ENCODE results near the gene ZNF436.
A peak's percentile ranks its signal among the peaks of the same experiment; 100 is the strongest.

ZNF436 gene

DNA sequence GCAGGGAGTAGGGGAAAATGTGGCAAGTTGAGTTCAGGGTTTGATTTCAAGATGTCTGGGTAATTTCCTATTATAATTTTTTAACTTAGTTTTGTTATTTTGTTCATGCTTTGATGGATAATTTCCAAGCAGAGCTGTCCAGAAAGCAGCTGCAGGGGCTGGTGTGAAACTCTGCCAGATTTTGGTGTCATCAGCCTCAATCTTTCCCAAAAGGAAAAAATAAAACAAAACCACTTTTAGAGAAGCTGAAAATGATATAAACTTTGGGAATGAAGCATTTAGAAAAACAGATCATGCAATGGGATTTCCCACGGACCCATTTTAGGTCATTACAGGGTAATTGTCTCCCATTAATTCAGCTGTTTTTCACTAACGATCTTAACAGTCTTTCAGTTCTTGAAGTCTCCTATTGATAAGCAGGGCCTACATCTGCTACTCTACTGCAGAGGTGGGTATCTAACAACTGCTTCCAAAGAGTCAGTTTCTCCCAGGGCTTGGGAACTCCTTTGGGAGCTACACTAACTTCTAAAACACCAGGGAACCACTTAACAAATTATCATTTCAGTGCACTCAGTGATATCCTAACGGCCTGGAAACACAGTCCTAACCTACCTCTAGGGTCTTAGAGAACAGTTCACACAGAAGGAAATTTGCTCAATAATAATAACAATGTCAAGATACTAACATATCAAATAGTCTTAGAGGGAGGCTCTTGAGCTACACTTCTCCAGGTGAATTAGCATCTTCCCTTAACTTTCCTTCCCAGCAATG lies 12.3 kb downstream of the ZNF436 start:
- H3K9me3 ChIP-seq (ENCODE audit: control insufficient read depth, insufficient read depth, low read length), result peaks cover 29% of the 10 kb centered on the region
- peaks cover 96% of the 10 kb centered on the region for H3K27me3 ChIP-seq (ENCODE audit: control insufficient read depth, insufficient read depth, low read length)

DNA sequence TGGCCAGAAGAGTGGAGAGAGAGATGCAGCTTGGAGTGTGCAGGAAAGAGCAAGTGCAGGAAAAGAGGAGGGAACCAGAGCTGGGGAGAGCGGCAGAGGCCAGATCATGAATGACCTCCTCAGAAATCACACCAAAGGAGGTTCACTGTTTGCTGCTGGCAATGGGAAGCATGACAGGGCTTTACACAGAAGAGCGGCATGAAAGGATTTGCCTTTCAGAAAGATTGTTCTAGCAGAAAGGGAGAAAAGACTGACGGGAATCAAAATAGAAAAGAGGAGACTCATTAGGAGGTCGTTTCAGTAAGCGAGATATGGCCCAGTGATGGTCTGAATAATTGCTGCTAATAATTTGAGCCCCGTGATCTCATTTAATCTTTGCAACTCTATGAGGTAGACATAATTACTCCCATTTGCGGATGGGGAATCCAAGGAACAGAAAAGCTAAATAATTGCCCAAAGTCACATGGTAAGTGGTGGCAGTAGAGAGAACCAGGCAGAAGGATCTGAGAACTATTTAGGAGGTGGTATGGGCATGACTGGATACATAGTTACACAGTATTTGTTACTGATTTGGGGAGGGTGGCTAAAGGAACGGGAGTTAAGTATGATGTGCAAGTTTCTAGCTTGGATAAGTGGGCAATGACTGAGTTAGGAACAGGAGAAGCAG lies 13.0 kb downstream of the ZNF436 start:
- H3K27me3 ChIP-seq (ENCODE audit: control insufficient read depth, insufficient read depth, low read length), result peaks cover 96% of the 10 kb centered on the region
- H3K36me3 ChIP-seq (ENCODE audit: control insufficient read depth, insufficient read depth, low read length), result peaks cover under 1% of the 10 kb centered on the region
- H3K9ac ChIP-seq (ENCODE audit: low read depth, low read length), result no peak overlapping the region
- no peak overlapping the region for H3K4me3 ChIP-seq (ENCODE audit: low read depth, low read length)
- H3K4me1 ChIP-seq (ENCODE audit: control insufficient read depth, insufficient read depth, low read length), result no peaks in the 10 kb centered on the region
- peaks cover 22% of the 10 kb centered on the region for H3K9me3 ChIP-seq (ENCODE audit: control insufficient read depth, insufficient read depth, low read length)

More for the DNA sequence above, 12.3 kb downstream of the ZNF436 start:
- H3K36me3 ChIP-seq (ENCODE audit: control insufficient read depth, insufficient read depth, low read length), result peaks cover 6% of the 10 kb centered on the region
- H3K9ac ChIP-seq (ENCODE audit: low read depth, low read length), result no peak overlapping the region
- H3K4me1 ChIP-seq (ENCODE audit: control insufficient read depth, insufficient read depth, low read length), result no peaks in the 10 kb centered on the region
- H3K4me3 ChIP-seq (ENCODE audit: low read depth, low read length), result no peak overlapping the region

DNA sequence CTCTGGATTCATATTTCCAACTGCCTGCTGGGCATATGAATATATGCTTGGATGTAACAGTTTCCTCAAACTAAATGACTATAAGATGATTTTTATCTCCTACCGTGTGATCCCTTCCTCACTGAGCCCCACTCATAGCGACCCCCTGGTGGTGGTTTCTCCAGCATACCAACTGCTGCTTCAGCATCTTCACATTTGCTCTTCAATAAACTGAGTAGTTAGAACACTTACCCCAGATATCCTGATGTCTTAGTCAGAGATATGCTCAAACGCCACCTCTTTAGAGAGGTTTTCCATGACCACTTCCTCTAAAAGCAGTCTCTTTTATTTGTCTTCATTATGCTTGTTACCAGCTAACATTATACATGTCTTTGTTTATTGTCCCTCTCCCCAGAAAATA lies 15.4 kb downstream of the ZNF436 start:
- Histone ChIP-seq H3K27me3 (ENCODE audit: control insufficient read depth, insufficient read depth, low read length) (peaks cover 96% of the 10 kb centered on the region), H3K36me3 (ENCODE audit: control insufficient read depth, insufficient read depth, low read length) (no peaks in the 10 kb centered on the region), H3K4me3 (ENCODE audit: low read depth, low read length) (no peak overlapping the region)

DNA sequence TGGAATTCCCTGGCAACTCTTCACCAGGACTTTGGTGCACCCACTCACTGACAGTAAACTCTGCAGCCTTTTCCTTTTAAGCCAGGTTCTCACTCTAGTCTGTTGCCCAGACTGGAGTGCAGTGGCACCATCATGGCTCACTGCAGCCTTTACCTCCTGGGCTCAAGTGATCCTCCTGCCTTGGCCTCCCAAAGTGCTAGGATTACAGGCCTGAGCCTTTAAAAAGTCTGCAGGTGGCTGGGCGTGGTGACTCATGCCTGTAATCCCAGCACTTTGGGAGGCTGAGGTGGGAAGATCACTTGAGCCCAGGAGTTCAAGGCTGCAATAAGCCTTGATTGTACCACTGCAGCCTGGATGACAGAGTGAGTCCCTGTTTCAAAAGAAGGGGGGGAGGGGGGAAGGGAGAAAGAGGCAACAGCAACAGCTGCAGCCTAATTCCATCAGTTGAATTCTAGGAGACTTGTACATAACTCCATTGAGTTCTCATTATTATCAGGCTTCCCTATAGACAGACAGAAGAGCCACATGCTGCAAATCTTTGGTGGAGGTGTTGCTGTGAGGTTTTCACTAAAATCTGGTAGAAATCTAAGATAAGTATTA lies 17.4 kb downstream of the ZNF436 start:
- Histone ChIP-seq H3K4me3 (ENCODE audit: low read depth, low read length) (no peak overlapping the region), H3K9me3 (ENCODE audit: control insufficient read depth, insufficient read depth, low read length) (no peaks in the 10 kb centered on the region), H3K9ac (ENCODE audit: low read depth, low read length) (no peak overlapping the region), H3K36me3 (ENCODE audit: control insufficient read depth, insufficient read depth, low read length) (no peaks in the 10 kb centered on the region), H3K27me3 (ENCODE audit: control insufficient read depth, insufficient read depth, low read length) (peaks cover 97% of the 10 kb centered on the region), H3K4me1 (ENCODE audit: control insufficient read depth, insufficient read depth, low read length) (no peaks in the 10 kb centered on the region)

More for the DNA sequence above, 15.4 kb downstream of the ZNF436 start:
- no peaks in the 10 kb centered on the region for H3K9me3 ChIP-seq (ENCODE audit: control insufficient read depth, insufficient read depth, low read length)
- no peak overlapping the region for H3K9ac ChIP-seq (ENCODE audit: low read depth, low read length)
- no peaks in the 10 kb centered on the region for H3K4me1 ChIP-seq (ENCODE audit: control insufficient read depth, insufficient read depth, low read length)

DNA sequence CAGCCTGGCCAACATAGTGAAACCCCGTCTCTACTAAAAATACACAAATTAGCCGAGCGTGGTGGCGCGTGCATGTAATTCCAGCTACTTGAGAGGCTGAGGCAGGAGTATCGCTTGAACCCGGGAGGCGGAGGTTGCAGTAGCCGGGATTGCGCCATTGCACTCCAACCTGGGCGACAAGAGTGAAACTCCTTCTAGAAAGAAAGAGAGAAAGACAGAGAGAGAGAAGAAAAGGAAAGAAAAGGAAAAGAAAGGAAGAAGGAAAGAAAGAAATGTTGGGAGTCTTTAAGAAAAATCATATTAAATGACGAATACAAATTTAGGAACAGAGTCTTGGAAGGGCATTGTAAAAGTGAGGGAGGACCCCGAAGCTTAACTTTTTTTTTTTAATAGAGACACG lies 23.7 kb downstream of the ZNF436 start:
- Histone ChIP-seq H3K27me3 (ENCODE audit: control insufficient read depth, insufficient read depth, low read length) (peaks cover 51% of the 10 kb centered on the region), H3K36me3 (ENCODE audit: control insufficient read depth, insufficient read depth, low read length) (no peaks in the 10 kb centered on the region), H3K4me3 (ENCODE audit: low read depth, low read length) (no peak overlapping the region), H3K9me3 (ENCODE audit: control insufficient read depth, insufficient read depth, low read length) (no peaks in the 10 kb centered on the region), H3K4me1 (ENCODE audit: control insufficient read depth, insufficient read depth, low read length) (peaks cover 7% of the 10 kb centered on the region), H3K9ac (ENCODE audit: low read depth, low read length) (no peak overlapping the region)

DNA sequence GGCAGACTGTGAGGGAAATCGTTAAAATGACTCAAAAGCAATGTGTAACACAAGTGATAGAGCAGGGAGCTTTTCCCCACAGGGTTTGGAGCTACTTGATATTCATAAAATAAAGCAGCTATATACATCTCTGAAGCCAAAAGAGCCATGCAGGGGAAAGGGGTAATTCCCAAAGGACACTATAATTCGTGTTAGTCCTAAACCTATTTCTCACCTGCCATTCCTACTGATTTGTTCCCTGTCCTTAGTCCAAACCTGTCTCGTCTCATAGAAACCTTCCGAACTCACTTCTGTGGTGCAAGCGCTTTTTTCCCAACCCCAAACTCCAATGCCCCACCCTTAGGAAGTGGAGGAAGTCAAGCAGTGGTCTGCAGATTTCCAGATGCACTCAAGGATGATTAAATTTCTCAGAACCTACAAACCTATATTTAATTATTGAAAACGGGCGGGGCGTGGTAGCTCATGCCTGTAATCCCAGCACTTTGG lies 24.6 kb downstream of the ZNF436 start:
- Histone ChIP-seq H3K36me3 (ENCODE audit: control insufficient read depth, insufficient read depth, low read length) (no peaks in the 10 kb centered on the region), H3K9me3 (ENCODE audit: control insufficient read depth, insufficient read depth, low read length) (no peaks in the 10 kb centered on the region), H3K4me1 (ENCODE audit: control insufficient read depth, insufficient read depth, low read length) (peaks cover 7% of the 10 kb centered on the region), H3K27me3 (ENCODE audit: control insufficient read depth, insufficient read depth, low read length) (peaks cover 42% of the 10 kb centered on the region), H3K9ac (ENCODE audit: low read depth, low read length) (peak overlapping the region; percentile 63), H3K4me3 (ENCODE audit: low read depth, low read length) (peak overlapping the region; percentile 72)

DNA sequence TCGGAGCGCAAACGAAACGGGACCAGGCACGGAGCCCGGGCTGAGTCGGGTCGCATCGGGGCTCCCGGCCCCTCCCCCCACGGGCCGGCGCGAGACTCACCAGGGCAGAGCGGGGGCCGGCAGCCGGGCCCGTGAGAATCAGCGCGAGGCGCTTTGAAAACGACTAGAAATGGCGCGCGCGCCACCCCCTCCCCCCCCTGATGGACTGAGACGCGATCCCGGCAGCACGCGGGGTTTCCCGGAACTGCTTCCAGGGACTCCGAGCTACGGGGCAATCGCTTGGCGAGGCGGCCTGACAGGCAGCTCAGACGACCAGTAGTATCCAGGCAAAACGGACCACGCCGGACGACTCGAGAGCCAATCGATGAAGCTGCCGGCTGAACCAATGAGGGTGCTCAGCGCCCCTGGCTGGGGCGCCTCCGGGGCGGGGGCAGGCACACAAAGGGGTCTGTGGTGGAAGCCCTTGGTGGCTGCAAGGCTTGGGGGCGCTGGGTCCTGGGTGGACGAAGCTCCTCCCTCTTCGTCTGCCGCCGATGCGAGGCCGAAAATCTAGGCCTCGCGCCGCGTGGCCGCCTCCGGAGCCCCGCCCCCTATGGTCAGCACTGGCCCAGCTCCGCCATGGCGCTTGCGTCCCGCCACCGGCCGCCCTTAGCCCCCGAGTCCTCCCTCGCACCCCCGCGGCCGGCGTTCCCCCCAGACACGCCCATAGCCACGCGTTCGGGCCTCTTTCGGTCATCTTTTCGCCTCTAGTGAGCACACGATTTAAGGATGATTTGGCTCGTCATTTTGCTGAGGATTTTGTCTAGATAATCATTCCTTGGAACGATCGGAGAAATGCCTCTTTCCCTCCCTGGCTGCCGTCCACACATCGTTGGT lies 25.3 kb downstream of the ZNF436 start, which contains the start of gene HNRNPR:
Gene HNRNPR, minus strand, starts transcription at position 174 of the 876 bp plus-strand sequence. CDS start 3,276 bp downstream, outside the sequence.
- peak within 1 kb of the TSS; percentile 63 for H3K9ac ChIP-seq (ENCODE audit: low read depth, low read length)
- H3K9me3 ChIP-seq (ENCODE audit: control insufficient read depth, insufficient read depth, low read length), result no peaks in the 10 kb centered on the region
- H3K4me1 ChIP-seq (ENCODE audit: control insufficient read depth, insufficient read depth, low read length), result peaks cover 7% of the 10 kb centered on the region
- H3K4me3 ChIP-seq (ENCODE audit: low read depth, low read length), result peak within 1 kb of the TSS; percentile 82
- peaks cover 35% of the 10 kb centered on the region for H3K27me3 ChIP-seq (ENCODE audit: control insufficient read depth, insufficient read depth, low read length)
- no peaks in the 10 kb centered on the region for H3K36me3 ChIP-seq (ENCODE audit: control insufficient read depth, insufficient read depth, low read length)

DNA sequence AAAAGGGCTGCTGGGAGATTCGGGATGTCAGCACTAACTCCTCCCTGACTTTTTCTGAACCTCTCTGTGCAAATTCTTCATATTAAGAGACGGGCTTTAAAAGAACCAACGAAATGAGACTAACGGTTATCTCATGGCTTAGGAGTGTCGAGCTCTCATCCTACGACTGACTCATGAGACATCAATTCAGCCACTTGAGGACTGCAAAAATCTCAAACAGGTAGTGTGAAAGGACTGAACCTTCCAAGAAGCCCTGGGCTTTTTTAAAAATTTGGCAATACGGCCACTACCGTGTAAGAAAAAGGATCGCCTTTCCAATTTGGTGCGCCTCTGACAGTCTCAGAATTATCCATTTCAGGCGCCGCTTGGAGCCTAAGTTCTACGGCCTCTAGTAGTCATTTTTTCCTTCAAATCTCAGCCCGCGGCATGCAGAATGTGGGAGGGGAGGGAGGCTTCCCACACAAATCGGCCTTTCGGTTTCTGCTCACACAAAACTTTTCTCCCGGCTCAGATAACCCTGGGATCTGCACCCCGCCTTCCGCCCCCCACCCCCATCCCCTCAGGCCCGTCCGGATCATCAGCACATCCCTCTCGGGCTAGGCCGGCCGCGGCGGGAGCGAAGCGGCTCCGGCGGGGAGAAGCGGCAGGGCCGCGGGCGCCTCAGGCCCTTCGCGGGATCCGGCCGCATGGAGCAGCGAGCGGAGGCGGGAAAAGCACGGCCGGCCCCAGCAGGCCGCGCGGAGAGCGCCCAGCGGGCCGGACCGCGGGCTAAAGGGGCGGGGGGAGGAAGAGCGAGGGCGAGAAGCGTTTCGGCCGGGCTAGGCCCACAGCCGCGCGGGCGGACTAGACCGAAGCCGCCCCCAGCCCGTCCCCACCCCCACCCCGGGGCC lies 26.2 kb downstream of the ZNF436 start:
- H3K27me3 ChIP-seq (ENCODE audit: control insufficient read depth, insufficient read depth, low read length), result peaks cover 27% of the 10 kb centered on the region
- no peaks in the 10 kb centered on the region for H3K9me3 ChIP-seq (ENCODE audit: control insufficient read depth, insufficient read depth, low read length)
- H3K36me3 ChIP-seq (ENCODE audit: control insufficient read depth, insufficient read depth, low read length), result no peaks in the 10 kb centered on the region
- H3K9ac ChIP-seq (ENCODE audit: low read depth, low read length), result peak overlapping the region; percentile 57
- peak overlapping the region; percentile 82 for H3K4me3 ChIP-seq (ENCODE audit: low read depth, low read length)
- H3K4me1 ChIP-seq (ENCODE audit: control insufficient read depth, insufficient read depth, low read length), result peaks cover 7% of the 10 kb centered on the region

DNA sequence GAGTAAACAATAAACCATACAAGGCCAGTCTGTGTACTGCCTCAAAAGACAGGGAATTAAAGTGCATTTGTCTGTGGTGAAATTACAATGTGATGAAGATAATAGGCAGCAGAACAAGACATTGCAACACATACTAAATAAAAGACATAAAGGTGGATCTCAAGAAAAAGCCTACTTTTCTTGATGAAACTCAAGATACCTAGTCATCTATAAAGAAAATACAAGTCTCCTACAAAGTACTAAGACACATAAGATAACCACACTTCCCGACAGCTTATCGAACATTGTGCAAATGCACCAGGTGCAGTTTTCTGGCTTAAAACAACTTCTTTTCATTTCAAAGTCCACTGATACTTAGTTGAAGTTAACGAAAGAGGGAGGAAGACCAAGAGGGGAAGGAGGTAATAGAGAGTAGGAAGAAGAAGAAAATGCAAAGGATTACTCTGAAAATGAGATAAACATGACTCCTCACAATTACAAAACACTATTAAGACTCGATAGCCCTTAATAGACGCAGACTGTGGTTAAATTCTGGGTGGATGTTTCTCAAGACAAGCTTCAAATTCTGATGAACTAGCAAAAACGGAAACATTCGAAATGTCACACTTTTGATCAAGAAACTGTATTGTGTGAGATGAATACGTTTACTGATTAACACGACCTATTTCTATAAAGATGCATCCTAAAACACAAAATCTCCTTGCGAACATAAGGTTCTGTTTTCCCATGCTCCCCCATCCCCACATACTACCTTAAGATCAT lies 27.5 kb downstream of the ZNF436 start:
- H3K27me3 ChIP-seq (ENCODE audit: control insufficient read depth, insufficient read depth, low read length), result peaks cover 15% of the 10 kb centered on the region
- no peaks in the 10 kb centered on the region for H3K36me3 ChIP-seq (ENCODE audit: control insufficient read depth, insufficient read depth, low read length)
- no peak overlapping the region for H3K9ac ChIP-seq (ENCODE audit: low read depth, low read length)
- H3K4me1 ChIP-seq (ENCODE audit: control insufficient read depth, insufficient read depth, low read length), result peaks cover 7% of the 10 kb centered on the region
- H3K9me3 ChIP-seq (ENCODE audit: control insufficient read depth, insufficient read depth, low read length), result no peaks in the 10 kb centered on the region
- H3K4me3 ChIP-seq (ENCODE audit: low read depth, low read length), result peak overlapping the region; percentile 82

DNA sequence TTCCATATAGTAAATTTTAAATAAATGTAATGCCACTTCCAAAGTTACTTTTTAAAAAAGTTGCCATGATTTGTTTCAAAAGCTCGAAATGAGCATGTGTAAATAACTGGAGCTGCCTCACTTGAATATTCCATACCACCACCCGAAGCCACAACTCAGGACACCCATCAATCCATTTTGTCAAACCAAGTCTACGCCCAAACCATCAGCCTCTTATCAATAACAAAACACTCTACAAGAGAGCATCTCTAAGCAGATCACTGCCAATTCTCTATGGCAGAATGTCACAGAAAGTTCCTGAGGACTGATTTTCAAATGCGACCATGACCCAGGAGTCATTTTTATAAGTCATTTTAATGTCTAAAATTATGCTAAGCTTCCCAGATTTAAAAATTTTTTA lies 30.0 kb downstream of the ZNF436 start:
- H3K27me3 ChIP-seq (ENCODE audit: control insufficient read depth, insufficient read depth, low read length), result no peaks in the 10 kb centered on the region
- H3K9me3 ChIP-seq (ENCODE audit: control insufficient read depth, insufficient read depth, low read length), result no peaks in the 10 kb centered on the region
- H3K9ac ChIP-seq (ENCODE audit: low read depth, low read length), result no peak overlapping the region
- no peak overlapping the region for H3K4me3 ChIP-seq (ENCODE audit: low read depth, low read length)
- peaks cover 3% of the 10 kb centered on the region for H3K36me3 ChIP-seq (ENCODE audit: control insufficient read depth, insufficient read depth, low read length)
- peaks cover 7% of the 10 kb centered on the region for H3K4me1 ChIP-seq (ENCODE audit: control insufficient read depth, insufficient read depth, low read length)
